MM.1S (cell line): ENCODE measurements around the gene IRX1.

Source experiments
- CTCF ChIP-seq: fragments of 300-600 bp; sonication (generic); IDR thresholded peaks from 2 replicates; pipeline ENCODE4 v1.5.1; 2016; ENCODE audit warnings: antibody characterized with exemption, low read length, mixed read lengths
- EZH2 ChIP-seq: fragments of 300-600 bp; sonication (generic); optimal IDR thresholded peaks from 2 replicates; pipeline ENCODE3; 2017; ENCODE audit warnings: low read depth, mild to moderate bottlenecking, antibody characterized with exemption, low read length, mixed read lengths
- EZH2phosphoT487 ChIP-seq: fragments of 300-600 bp; sonication (generic); IDR thresholded peaks from 2 replicates; pipeline ENCODE4 v1.6.1; 2018; ENCODE audit warnings: antibody characterized with exemption, low read length

- TF ChIP-seq EZH2phosphoT487, result no peak
- TF ChIP-seq CTCF, result no peak
- no peak for TF ChIP-seq EZH2
Measured at GRCh38 chr5:3599226-3600105, 3.8 kb downstream of the IRX1 start.
